Bronchial epithelial cell (primary cell): ENCODE data around the gene CPXM2. TPM values are rescaled to one million over a fixed set of nuclear protein-coding genes. Genes with fewer than 3 reads are reported as not detected.

ENCODE experiments used
- DNase-seq: peaks from one replicate; pipeline ENCODE4 v3.0.0-alpha.2; 2010; ENCODE audit warnings: low read depth
- FAIRE-seq: peaks from 2 replicates; lab custom pipeline; 2011; peaks lifted over from hg19 to GRCh38; lab: Jason Lieb, UNC
- H3K27me3 ChIP-seq: 2 replicates; pipeline ENCODE4 v1.5.1; 2011; ENCODE audit warnings: low read length; ENCODE audit not compliant: control insufficient read depth, insufficient read depth
- H3K36me3 ChIP-seq: 2 replicates; pipeline ENCODE4 v1.5.1; 2011; ENCODE audit warnings: low read length; ENCODE audit not compliant: control insufficient read depth, insufficient read depth
- H3K4me3 ChIP-seq: 2 replicates; pipeline ENCODE4 v1.5.1; 2011; ENCODE audit warnings: mild to moderate bottlenecking, low read depth, low read length, control low read depth
- total RNA-seq: library from RNA; depleted of rRNA; stranded (reverse); fragments of >200 nt; gene quantifications from 2 replicates; pipeline ENCODE4 v1.2.1, GENCODE V29; 2014
- TF ChIP-seq, protein P1 (sequence below): IDR thresholded peaks from 2 replicates; pipeline ENCODE4 v1.5.1; 2011; ENCODE audit warnings: mild to moderate bottlenecking, moderate library complexity, low read length, control low read depth, inconsistent platforms; ENCODE audit not compliant: insufficient read depth, severe bottlenecking

The CPXM2 gene
- total RNA-seq, 1 donor from 2014 or later = 0.26 TPM

DNA sequence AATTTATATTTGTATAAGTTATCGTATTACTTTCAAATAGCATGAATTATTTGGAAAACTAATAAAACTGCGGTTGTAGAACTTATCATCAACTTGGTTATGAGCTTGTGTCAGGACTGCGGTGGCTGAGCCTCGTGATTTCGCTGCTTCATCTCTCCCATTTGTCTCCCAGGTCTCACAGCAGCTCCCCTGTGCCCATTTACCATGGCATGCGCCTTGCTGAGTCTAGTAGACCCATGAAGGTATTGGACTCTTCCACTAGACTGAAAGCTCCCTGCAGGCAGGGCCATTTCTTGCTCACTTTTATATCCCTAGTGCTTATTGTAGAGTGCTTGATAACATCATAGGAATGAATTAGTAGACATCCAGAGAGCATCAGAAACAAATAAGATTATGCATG is 53.9 kb downstream of the CPXM2 start:
- FAIRE-seq (no peak), DNase-seq (no peak)
- TF ChIP-seq, protein P1, sequence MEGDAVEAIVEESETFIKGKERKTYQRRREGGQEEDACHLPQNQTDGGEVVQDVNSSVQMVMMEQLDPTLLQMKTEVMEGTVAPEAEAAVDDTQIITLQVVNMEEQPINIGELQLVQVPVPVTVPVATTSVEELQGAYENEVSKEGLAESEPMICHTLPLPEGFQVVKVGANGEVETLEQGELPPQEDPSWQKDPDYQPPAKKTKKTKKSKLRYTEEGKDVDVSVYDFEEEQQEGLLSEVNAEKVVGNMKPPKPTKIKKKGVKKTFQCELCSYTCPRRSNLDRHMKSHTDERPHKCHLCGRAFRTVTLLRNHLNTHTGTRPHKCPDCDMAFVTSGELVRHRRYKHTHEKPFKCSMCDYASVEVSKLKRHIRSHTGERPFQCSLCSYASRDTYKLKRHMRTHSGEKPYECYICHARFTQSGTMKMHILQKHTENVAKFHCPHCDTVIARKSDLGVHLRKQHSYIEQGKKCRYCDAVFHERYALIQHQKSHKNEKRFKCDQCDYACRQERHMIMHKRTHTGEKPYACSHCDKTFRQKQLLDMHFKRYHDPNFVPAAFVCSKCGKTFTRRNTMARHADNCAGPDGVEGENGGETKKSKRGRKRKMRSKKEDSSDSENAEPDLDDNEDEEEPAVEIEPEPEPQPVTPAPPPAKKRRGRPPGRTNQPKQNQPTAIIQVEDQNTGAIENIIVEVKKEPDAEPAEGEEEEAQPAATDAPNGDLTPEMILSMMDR = no peak
- Histone ChIP-seq H3K36me3 (no peaks in the 10 kb centered on the region), H3K27me3 (no peaks in the 10 kb centered on the region), H3K4me3 (no peak overlapping the region)

DNA sequence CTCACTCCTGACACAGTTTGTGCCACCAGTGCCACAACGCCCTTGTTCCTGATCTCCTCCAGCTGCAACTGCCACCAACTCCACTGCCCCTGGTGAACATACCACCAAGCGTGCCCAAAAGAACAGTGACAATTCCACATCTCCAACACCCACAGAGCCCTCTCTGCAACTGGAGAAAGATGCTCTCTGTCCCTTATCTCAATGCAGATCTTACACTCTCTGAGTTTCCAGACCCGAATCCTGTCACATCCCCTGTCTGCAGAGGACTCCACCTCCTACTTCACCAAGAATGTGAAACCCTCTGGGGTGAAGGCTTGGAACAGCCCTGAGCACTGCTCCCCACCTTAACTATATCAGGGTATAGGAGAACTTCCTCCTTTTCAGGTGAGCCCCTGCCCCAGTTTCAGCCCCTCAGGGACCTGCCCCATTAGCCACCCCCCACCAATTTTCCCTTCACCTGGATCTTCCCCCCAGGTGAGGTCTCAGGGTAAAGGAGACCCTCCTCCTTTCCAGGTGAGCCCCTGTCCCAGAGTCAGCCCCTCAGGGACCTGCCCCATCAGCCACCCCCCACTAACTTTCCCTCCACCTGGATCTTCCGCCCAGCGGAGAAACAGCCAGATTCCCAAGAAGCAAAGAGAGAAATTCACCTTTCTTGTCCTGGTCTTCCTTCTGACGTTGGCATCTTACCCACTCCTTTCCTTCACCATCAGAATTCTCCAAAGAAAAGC is 55.0 kb downstream of the CPXM2 start:
- FAIRE-seq (no peak), DNase-seq (no peak)
- no peak overlapping the region for H3K4me3 ChIP-seq
- H3K27me3 ChIP-seq = no peaks in the 10 kb centered on the region
- TF ChIP-seq, protein P1 = no peak
- H3K36me3 ChIP-seq = no peaks in the 10 kb centered on the region

DNA sequence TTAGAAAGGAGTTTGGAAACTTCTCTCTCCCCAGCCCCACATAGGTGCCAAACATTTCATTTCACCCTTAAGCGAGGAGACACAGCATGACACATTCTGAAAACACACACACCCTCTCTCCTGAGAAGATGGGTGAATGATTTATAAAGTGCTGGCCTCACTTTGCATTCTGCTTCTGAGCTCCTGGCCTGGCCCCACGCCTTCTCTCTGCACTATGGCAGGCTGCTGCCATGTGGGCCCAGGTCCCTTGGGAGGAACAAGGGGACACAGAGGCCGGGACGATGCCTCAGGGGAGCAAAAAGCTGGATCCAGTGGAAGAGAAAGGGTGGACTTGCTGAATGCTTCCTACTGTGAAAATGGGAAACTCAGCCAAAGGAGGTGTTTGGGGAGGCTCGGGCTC is 56.0 kb downstream of the CPXM2 start:
- Histone ChIP-seq H3K27me3 (no peaks in the 10 kb centered on the region), H3K36me3 (no peaks in the 10 kb centered on the region), H3K4me3 (no peak overlapping the region)
- FAIRE-seq (no peak), DNase-seq (no peak)
- TF ChIP-seq, protein P1 = no peak

DNA sequence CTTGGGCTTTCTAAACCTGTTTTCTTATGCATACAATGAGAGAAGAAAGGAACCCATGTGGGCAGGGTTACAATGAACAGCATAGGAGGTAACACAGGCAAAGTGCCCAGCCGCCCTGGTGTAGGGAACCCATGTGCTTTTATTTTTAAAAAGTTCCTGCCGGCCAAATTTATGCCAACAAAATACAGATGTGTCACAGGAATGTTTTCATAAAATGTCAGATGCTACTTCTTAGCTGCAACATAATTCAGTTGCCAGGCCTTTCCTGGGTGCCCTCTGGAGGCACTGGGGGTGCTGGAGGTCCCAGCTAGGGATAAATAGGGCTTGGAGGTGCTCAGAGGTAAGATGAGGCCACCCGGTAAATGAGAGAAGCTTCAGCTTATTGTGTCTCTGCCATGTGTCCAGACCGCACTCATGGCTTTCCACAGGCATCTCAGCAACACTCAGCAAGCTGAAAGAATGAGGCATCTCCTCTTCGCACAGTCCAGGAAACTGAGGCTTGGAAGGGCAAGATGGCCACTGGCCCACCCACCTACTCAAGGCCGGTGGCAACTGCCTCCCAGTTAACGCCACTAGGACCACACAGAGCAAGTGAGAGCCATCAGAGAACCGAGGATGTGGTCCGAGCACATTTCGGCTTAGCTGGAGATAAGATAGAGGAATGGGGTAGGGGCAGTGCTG is 58.3 kb downstream of the CPXM2 start:
- DNase-seq = no peak
- Histone ChIP-seq H3K36me3 (no peaks in the 10 kb centered on the region), H3K4me3 (no peak overlapping the region), H3K27me3 (no peaks in the 10 kb centered on the region)
- FAIRE-seq = no peak
- TF ChIP-seq, protein P1 = no peak

DNA sequence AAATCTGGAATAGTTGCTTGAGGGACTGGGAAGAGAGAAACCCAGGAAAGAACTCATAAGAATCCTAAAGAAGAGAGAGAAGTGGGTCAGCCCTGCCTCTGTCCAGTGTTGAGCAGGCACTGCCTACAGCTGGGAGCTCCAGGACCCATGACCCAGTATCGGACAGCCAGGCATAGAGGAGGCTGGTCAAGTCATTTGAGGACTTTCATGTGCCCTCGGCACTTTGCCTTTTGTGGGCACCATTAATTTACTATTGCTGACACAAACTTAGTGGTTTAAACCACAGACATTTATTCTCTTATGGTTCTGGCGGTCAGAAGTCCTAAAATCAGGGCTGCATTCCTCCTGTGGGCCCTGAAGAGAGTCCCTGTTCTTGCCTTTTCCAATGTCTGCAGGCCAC is 60.3 kb downstream of the CPXM2 start:
- Histone ChIP-seq H3K36me3 (no peaks in the 10 kb centered on the region), H3K27me3 (no peaks in the 10 kb centered on the region), H3K4me3 (no peak overlapping the region)
- no peak for DNase-seq
- TF ChIP-seq, protein P1 = no peak
- FAIRE-seq = no peak

DNA sequence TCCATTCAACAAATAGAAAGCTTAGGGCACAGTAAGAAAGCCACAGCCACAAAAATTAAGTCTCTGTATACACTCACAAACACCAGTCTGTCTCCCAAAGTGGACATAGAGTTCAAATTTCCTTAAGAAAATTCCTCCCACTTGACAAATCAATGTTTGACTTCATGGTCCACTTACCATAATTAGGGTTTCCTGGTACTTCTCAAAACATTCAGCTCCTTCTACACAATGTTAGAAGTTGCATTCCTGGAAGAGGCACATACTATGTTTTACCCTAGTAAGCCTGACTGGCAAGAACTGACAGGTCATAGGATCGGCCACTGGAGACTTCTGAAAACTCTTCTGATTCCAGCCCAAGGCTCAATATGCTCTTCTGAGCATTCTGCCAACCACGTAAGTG is 70.5 kb downstream of the CPXM2 start:
- Histone ChIP-seq H3K27me3 (no peaks in the 10 kb centered on the region), H3K36me3 (no peaks in the 10 kb centered on the region), H3K4me3 (no peak overlapping the region)
- FAIRE-seq (no peak), DNase-seq (no peak)
- TF ChIP-seq, protein P1 = no peak
